WI38 (cell line): Measurements from ENCODE around the gene FOLR3.
"Not testable (repeated sequence)": the region's sequence is repeated elsewhere in the genome, so short reads cannot be mapped to it uniquely, and the experiment has no call there.

Experiments used
- H3K4me3 ChIP-seq: 2 replicates; pipeline ENCODE4 v1.5.1; 2011; ENCODE audit warnings: low read depth, mild to moderate bottlenecking, control low read depth, low read length
- CTCF ChIP-seq: IDR thresholded peaks from 2 replicates; pipeline ENCODE4 v1.5.1; 2012; ENCODE audit warnings: low read depth, mild to moderate bottlenecking, control low read depth, low read length

Gene FOLR3

GRCh38 chr11:72173291-72173690, 37.8 kb downstream of the FOLR3 start:
- no peak for TF ChIP-seq CTCF
- H3K4me3 ChIP-seq = no peak overlapping the region

GRCh38 chr11:72174302-72175070, 39.0 kb downstream of the FOLR3 start:
- H3K4me3 ChIP-seq = no peak overlapping the region
- TF ChIP-seq CTCF = no peak

- no peak for TF ChIP-seq CTCF
- no peak overlapping the region for H3K4me3 ChIP-seq
Observed at GRCh38 chr11:72177656-72178055, 42.1 kb downstream of the FOLR3 start.

GRCh38 chr11:72179049-72179803, 43.7 kb downstream of the FOLR3 start:
- H3K4me3 ChIP-seq = no peak overlapping the region
- no peak for TF ChIP-seq CTCF

- TF ChIP-seq CTCF = no peak
- H3K4me3 ChIP-seq = no peak overlapping the region
Observed at GRCh38 chr11:72179804-72180396, 44.4 kb downstream of the FOLR3 start.

- H3K4me3 ChIP-seq = not testable (repeated sequence)
Observed at GRCh38 chr11:72180892-72181552, 45.5 kb downstream of the FOLR3 start.

- H3K4me3 ChIP-seq = not testable (repeated sequence)
Observed at GRCh38 chr11:72181553-72181958, 46.0 kb downstream of the FOLR3 start.

- no peak for TF ChIP-seq CTCF
- H3K4me3 ChIP-seq = no peak overlapping the region
Observed at GRCh38 chr11:72188267-72188666, 52.7 kb downstream of the FOLR3 start.
